ENCODE data around the gene CDH4. TPM values are rescaled to one million over a fixed set of nuclear protein-coding genes. Genes with fewer than 3 reads are reported as not detected.

Gene CDH4
- total and polyA plus RNA-seq, 2 donors (not counting 1 experiment from before 2014, with no cell fraction given), result not detected

DNA sequence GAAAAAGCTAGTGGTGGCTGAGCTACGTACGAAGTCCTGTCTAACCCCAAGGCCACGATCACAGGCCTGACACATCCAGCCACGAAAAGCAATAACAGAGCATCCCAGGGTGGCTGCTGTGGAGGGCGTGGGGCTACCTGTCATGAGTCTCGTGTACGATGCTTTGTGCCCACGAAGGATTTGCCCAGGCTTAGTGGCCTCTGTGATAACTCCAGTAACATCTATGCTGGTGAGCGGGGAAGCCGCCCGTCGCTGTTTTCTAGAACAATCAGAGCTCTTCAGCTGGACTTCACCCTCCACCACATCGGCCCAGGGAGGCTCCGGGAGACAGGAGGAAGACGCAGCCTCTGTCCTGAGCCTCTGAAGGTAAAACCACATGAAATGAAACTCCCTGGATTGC, 563.1 kb downstream of the CDH4 start:
- H3K36me3 ChIP-seq (replicated peaks in 1 of 2; ENCODE audit: control extremely low read depth in 1 of 2, control insufficient read depth in 1 of 2, extremely low read depth in 1 of 2, insufficient read depth in 2 of 2, low read length in 1 of 2), result no peaks in the 10 kb centered on the region
- H3K9ac ChIP-seq (ENCODE audit: low read length), result no peak overlapping the region
- no peak overlapping the region for H3K4me2 ChIP-seq (replicated peaks; ENCODE audit: low read depth, low read length, poor library complexity, severe bottlenecking)
- H3K9me3 ChIP-seq (ENCODE audit: control extremely low read depth in 1 of 3, control insufficient read depth in 2 of 3, insufficient read depth in 1 of 3, low read length in 2 of 3), result no peaks in the 10 kb centered on the region
- no peak for DNase-seq
- ATAC-seq (ENCODE audit: low read depth), result no peak
- TF ChIP-seq EZH2 (IDR thresholded peaks at IDR 0.05; ENCODE audit: borderline replicate concordance, insufficient read depth, low read depth, low read length, poor library complexity, severe bottlenecking) (no peak), CTCF (IDR thresholded peaks at IDR 0.05) (no peak)
- H3K27me3 ChIP-seq (replicated peaks in 1 of 4; ENCODE audit: control extremely low read depth in 1 of 4, control insufficient read depth in 3 of 4, insufficient read depth in 4 of 4, low read length in 3 of 4), result no peaks in the 10 kb centered on the region
- no peaks in the 10 kb centered on the region for H4K20me1 ChIP-seq (ENCODE audit: control insufficient read depth, insufficient read depth, low read length, poor library complexity, severe bottlenecking)
- 91% methylated on average over 14 of the region's 15 CpGs for WGBS (ENCODE audit: insufficient coverage)
- no peak overlapping the region for H3K27ac Mint-ChIP-seq
- H2AFZ ChIP-seq (ENCODE audit: insufficient read depth, low read depth, low read length, poor library complexity, severe bottlenecking), result no peak overlapping the region
- H3K4me1 ChIP-seq (ENCODE audit: control insufficient read depth in 2 of 2, insufficient read depth in 2 of 2, low read length in 2 of 2), result no peaks in the 10 kb centered on the region
- intact Hi-C loops (cut with micrococcal nuclease), result no loop called here
- H3K4me3 ChIP-seq (ENCODE audit: control extremely low read depth in 1 of 5, extremely low read depth in 1 of 5, insufficient read depth in 1 of 5, low read depth in 2 of 5, low read length in 4 of 5), result no peak overlapping the region
- no peaks in the 10 kb centered on the region for H3K4me1 Mint-ChIP-seq
- POLR2A ChIA-PET, result no interaction called here
- H3K27me3 Mint-ChIP-seq, result no peaks in the 10 kb centered on the region
- no peaks in the 10 kb centered on the region for H3K9me3 Mint-ChIP-seq (ENCODE audit: insufficient read depth)
- H3K27ac ChIP-seq (ENCODE audit: low read length in 2 of 2), result no peak overlapping the region
- CTCF ChIA-PET, result no interaction called here
- no peaks in the 10 kb centered on the region for H3K79me2 ChIP-seq (ENCODE audit: control insufficient read depth, insufficient read depth, low read length)
- H3K4me3 Mint-ChIP-seq, result no peak overlapping the region

- Histone ChIP-seq H3K4me1 (ENCODE audit: control insufficient read depth in 2 of 2, insufficient read depth in 2 of 2, low read length in 2 of 2) (no peaks in the 10 kb centered on the region), H2AFZ (ENCODE audit: insufficient read depth, low read depth, low read length, poor library complexity, severe bottlenecking) (no peak overlapping the region), H3K9ac (ENCODE audit: low read length) (no peak overlapping the region), H3K9me3 (ENCODE audit: control extremely low read depth in 1 of 3, control insufficient read depth in 2 of 3, insufficient read depth in 1 of 3, low read length in 2 of 3) (no peaks in the 10 kb centered on the region), H3K27ac (ENCODE audit: low read length in 2 of 2) (no peak overlapping the region), H4K20me1 (ENCODE audit: control insufficient read depth, insufficient read depth, low read length, poor library complexity, severe bottlenecking) (no peaks in the 10 kb centered on the region), H3K4me3 (ENCODE audit: control extremely low read depth in 1 of 5, extremely low read depth in 1 of 5, insufficient read depth in 1 of 5, low read depth in 2 of 5, low read length in 4 of 5) (no peak overlapping the region), H3K79me2 (ENCODE audit: control insufficient read depth, insufficient read depth, low read length) (no peaks in the 10 kb centered on the region), H3K27me3 (replicated peaks in 1 of 4; ENCODE audit: control extremely low read depth in 1 of 4, control insufficient read depth in 3 of 4, insufficient read depth in 4 of 4, low read length in 3 of 4) (no peaks in the 10 kb centered on the region), H3K36me3 (replicated peaks in 1 of 2; ENCODE audit: control extremely low read depth in 1 of 2, control insufficient read depth in 1 of 2, extremely low read depth in 1 of 2, insufficient read depth in 2 of 2, low read length in 1 of 2) (no peaks in the 10 kb centered on the region), H3K4me2 (replicated peaks; ENCODE audit: low read depth, low read length, poor library complexity, severe bottlenecking) (no peak overlapping the region)
- H3K9me3 Mint-ChIP-seq (ENCODE audit: insufficient read depth), result no peaks in the 10 kb centered on the region
- DNase-seq (no peak), ATAC-seq (ENCODE audit: low read depth) (no peak)
- no peak overlapping the region for H3K27ac Mint-ChIP-seq
- WGBS (ENCODE audit: insufficient coverage), result 91% methylated on average over 8 of the region's 12 CpGs
- no peaks in the 10 kb centered on the region for H3K4me1 Mint-ChIP-seq
- CTCF ChIA-PET, result no interaction called here
- intact Hi-C loops (cut with micrococcal nuclease), result no loop called here
- TF ChIP-seq CTCF (IDR thresholded peaks at IDR 0.05), result no peak
- TF ChIP-seq EZH2 (IDR thresholded peaks at IDR 0.05; ENCODE audit: borderline replicate concordance, insufficient read depth, low read depth, low read length, poor library complexity, severe bottlenecking), result no peak
- POLR2A ChIA-PET, result no interaction called here
- no peak overlapping the region for H3K4me3 Mint-ChIP-seq
- no peaks in the 10 kb centered on the region for H3K27me3 Mint-ChIP-seq
Observed at GRCh38 chr20:61815678-61816077, 563.6 kb downstream of the CDH4 start.

All from B cell (primary cell).